ENCODE results near the gene DOHH. TPM values are rescaled to one million over a fixed set of nuclear protein-coding genes. Genes with fewer than 3 reads are reported as not detected.

The DOHH gene
- total RNA-seq, 2 experiments from 2014 or later = 9.6 to 15.4 TPM

DNA sequence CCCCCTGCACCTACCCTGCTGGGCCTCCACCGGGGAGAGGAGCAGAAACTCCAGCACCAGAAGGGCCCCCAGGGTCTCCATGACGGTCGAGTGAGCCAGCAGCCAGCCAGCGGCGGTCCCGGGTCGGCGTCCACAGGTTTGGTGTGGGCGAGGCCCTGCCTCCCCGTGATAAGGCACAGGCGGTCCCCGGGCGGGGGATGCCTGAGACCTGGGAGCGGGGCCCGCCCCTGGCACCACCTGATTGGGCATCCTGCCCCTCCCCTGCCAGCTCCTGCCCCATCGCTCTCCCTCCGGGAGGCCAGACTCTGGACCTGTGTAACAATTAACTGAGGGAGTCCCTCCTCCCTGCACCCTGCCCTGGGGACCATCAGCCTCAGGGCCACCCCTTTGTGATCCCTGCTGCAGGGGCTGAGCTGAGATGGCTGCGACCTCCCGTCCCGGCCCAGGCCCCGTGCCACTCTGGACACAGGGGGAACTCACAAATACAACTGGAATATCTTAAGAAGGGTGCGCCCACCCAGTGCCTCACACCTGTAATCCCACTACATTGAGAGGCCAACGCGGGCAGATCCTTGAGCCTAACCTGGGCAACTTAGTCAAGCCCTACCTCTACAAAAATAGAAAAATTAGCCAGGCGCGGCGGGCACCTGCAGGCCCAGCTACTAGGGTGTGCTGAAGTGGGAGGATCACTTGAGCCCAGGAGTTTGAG, 19.9 kb downstream of the DOHH start, which contains the start of gene SMIM24:
Gene SMIM24, minus strand, starts transcription at position 143 of the 709 bp plus-strand sequence. Its CDS starts 62 bp downstream, at position 81.
- H3K4me3 Mint-ChIP-seq = no peak within 1 kb of the TSS
- POLR2A ChIA-PET = no interaction called here
- no peaks in the 10 kb centered on the region for H3K27me3 Mint-ChIP-seq

DNA sequence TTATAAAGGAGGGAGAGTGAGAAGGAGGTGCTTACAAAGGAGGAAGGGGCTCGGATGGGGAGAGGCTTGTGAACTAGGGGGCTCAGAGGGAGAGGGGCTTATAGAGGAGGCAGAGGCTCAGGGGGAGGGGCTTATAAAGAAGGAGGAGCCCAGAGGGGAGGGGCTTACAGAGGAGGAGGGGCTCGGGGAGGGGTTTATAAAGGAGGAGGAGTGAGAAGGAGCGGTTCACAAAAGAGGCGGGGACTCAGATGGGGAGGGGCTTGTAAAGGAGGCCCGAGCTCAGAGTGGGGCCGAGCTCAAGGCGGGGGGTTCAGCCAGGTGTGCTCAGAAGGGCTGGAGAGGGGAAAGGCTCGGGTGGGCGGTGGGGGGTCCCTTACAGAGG, 20.6 kb downstream of the DOHH start:
- ChIA-PET CTCF (interaction anchor here (0.6 to 1.3 kb wide), 5 partner anchors 9 to 529 kb away, joined by 3 to 5 read pairs (median 3); no protein-coding TSS in a partner anchor), POLR2A (interaction anchor here (0.6 to 1.0 kb wide), 3 partner anchors 15 to 204 kb away, joined by 3 to 9 read pairs (median 4); no protein-coding TSS in a partner anchor)
- intact Hi-C loops (cut with DNase I, micrococcal nuclease) = loop anchor here in 1 of 2 experiments (1.0 kb wide), 2 partner anchors 195 to 204 kb away; no protein-coding TSS in a partner anchor
- no peaks in the 10 kb centered on the region for H3K27me3 Mint-ChIP-seq
- no peak overlapping the region for H3K27ac Mint-ChIP-seq
- no peak overlapping the region for H3K4me3 Mint-ChIP-seq
- no peaks in the 10 kb centered on the region for H3K36me3 Mint-ChIP-seq (ENCODE audit: low read depth)
- no peaks in the 10 kb centered on the region for H3K9me3 Mint-ChIP-seq (ENCODE audit: low read depth)
- ATAC-seq (peak; percentile 69), DNase-seq (peak; percentile 68)
- peaks cover 9% of the 10 kb centered on the region for H3K4me1 Mint-ChIP-seq

More for the DNA sequence above, 19.9 kb downstream of the DOHH start, which contains the start of gene SMIM24:
- CTCF ChIA-PET = interaction anchor here (1.1 kb wide), 1 partner anchor 51 kb away, joined by 3 read pairs; no protein-coding TSS in a partner anchor
- DNase-seq (no peak), ATAC-seq (no peak)
- H3K9me3 Mint-ChIP-seq (ENCODE audit: low read depth) = no peaks in the 10 kb centered on the region
- intact Hi-C loops (cut with DNase I, micrococcal nuclease) = no loop called here
- no peak within 1 kb of the TSS for H3K27ac Mint-ChIP-seq
- no peaks in the 10 kb centered on the region for H3K36me3 Mint-ChIP-seq (ENCODE audit: low read depth)
- peaks cover 9% of the 10 kb centered on the region for H3K4me1 Mint-ChIP-seq

DNA sequence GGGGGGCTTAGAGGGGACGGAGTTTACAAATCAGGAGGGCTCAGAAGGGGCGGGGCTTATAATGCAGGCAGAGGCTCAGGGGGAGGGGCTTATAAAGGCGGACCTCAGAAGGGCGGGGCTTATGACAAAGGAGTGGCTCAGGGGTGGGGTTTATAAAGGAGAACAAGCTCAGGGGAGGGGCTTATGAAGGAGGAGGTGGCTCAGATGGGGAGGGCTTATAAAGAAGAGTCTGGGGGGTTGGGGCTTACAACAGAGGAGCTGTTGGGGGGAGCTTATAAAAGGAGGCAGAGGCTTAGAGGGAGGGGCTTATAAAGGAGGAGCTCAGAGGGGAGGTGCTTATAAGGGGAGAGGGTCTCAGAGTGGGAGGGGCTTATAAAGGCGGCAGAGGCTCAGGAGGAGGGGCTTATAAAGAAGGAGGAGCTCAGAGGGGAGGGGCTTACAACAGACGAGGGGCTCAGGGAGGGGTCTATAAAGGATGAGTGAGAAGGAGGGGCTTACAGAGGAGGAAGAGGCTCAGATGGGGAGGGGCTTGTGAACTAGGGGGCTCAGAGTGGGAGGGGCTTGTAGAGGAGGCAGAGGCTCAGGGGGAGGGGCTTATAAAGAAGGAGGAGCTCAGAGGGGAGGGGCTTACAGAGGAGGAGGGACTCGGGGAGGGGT, 21.2 kb downstream of the DOHH start:
- POLR2A ChIA-PET = interaction anchor here (0.6 to 1.0 kb wide), 4 partner anchors 15 to 204 kb away, joined by 3 to 9 read pairs (median 4); no protein-coding TSS in a partner anchor

DNA sequence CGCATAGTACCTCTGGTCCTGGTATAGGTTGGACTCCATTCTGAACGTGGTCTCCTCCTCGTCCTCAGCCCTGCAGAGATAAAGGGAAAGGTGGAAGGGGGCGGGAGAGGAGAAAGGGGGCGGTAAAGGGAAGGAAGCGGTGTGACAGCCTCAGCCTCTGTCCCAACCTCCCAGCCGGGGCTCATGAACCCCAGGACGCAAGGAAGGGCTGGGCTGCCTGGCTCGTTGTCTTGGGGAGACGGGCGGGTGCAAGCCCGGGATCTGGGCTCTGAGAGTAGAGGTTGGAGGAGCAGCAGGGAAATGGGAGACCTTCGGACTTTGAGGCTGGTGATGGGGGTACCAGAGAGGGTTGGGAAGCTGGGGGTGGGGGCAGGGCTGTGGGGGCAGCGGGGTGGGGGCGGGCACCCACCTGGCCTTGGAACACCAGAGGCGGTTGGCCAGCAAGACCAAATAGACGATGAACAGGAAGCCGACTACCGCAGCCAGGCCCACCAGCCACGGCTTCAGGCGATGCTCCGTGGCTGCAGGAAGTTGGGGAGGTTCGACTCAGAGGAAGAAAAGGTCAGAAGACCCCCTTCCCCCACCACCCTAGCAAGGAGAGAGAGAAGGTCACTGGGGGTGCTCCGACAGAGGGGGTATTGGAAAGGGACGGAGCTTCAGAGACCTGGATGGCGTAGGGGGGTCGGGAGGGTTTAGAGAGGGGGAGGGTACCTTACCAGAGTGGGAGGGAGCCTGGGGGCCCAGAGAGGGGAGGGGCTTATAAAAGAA, 21.9 kb downstream of the DOHH start:
- Mint-ChIP-seq H3K27me3 (no peaks in the 10 kb centered on the region), H3K4me1 (peaks cover 9% of the 10 kb centered on the region), H3K27ac (no peak overlapping the region), H3K9me3 (ENCODE audit: low read depth) (no peaks in the 10 kb centered on the region), H3K36me3 (ENCODE audit: low read depth) (no peaks in the 10 kb centered on the region), H3K4me3 (peak overlapping the region; percentile 11)
- POLR2A ChIA-PET = interaction anchor here (0.6 to 1.0 kb wide), 2 partner anchors 46 to 203 kb away, joined by 3 read pairs; no protein-coding TSS in a partner anchor
- ATAC-seq = no peak
- CTCF ChIA-PET = interaction anchor here (1.0 to 1.3 kb wide), 2 partner anchors 10 to 528 kb away, joined by 3 to 5 read pairs; no protein-coding TSS in a partner anchor
- DNase-seq = no peak
- intact Hi-C loops (cut with DNase I, micrococcal nuclease) = loop anchor here in 1 of 2 experiments (1.0 kb wide), 2 partner anchors 193 to 202 kb away; no protein-coding TSS in a partner anchor

More for the DNA sequence above, 21.2 kb downstream of the DOHH start:
- Mint-ChIP-seq H3K27me3 (no peaks in the 10 kb centered on the region), H3K27ac (no peak overlapping the region), H3K4me1 (peaks cover 9% of the 10 kb centered on the region), H3K4me3 (no peak overlapping the region), H3K36me3 (ENCODE audit: low read depth) (no peaks in the 10 kb centered on the region), H3K9me3 (ENCODE audit: low read depth) (no peaks in the 10 kb centered on the region)
- ATAC-seq (peak; percentile 77), DNase-seq (peak; percentile 68)
- CTCF ChIA-PET = interaction anchor here (0.6 to 1.3 kb wide), 5 partner anchors 9 to 529 kb away, joined by 3 to 5 read pairs (median 3); no protein-coding TSS in a partner anchor
- intact Hi-C loops (cut with DNase I, micrococcal nuclease) = loop anchor here in 1 of 2 experiments (1.0 kb wide), 2 partner anchors 194 to 203 kb away; no protein-coding TSS in a partner anchor

DNA sequence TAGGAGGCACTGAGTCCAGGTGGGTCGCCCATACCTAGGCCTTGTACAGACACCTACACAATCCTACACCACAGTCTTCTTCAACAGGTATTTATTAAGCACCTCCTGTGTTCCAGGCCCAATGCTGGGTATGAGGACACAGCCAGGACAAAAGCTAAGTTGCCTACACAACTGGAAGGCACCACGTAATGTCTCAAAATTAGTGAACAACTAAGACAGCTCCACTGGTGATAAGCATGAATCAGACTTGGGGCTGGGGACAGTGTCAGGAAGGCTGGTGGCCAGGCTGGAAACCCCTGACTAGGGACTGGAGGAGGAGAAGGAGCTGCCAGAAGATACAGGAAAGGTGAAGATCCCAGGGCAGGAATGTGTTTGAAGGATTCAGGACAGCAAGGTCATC, 22.5 kb downstream of the DOHH start:
- H3K4me3 Mint-ChIP-seq = no peak overlapping the region
- DNase-seq = no peak
- ChIA-PET POLR2A (no interaction called here), CTCF (no interaction called here)
- H3K27me3 Mint-ChIP-seq = no peaks in the 10 kb centered on the region
- H3K27ac Mint-ChIP-seq = no peak overlapping the region
- H3K36me3 Mint-ChIP-seq (ENCODE audit: low read depth) = no peaks in the 10 kb centered on the region
- H3K9me3 Mint-ChIP-seq (ENCODE audit: low read depth) = no peaks in the 10 kb centered on the region
- ATAC-seq = no peak
- peaks cover 9% of the 10 kb centered on the region for H3K4me1 Mint-ChIP-seq
- intact Hi-C loops (cut with DNase I, micrococcal nuclease) = no loop called here

DNA sequence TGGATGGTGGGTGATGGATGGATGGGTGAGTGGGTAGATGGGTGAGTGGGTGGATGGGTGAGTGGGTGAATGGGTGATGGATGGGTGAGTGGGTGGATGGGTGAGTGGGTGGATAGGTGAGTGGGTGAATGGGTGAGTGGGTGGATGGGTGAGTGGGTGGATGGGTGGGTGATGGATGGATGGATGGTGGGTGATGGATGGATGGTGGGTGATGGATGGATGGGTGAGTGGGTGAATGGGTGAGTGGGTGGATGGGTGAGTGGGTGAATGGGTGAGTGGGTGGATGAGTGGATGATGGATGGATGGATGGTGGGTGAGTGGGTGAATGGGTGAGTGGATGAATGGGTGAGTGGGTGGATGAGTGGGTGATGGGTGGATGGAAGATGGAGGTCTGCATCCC, 23.0 kb downstream of the DOHH start:
- Mint-ChIP-seq H3K27ac (no peak overlapping the region), H3K27me3 (no peaks in the 10 kb centered on the region), H3K4me3 (no peak overlapping the region), H3K4me1 (peaks cover 9% of the 10 kb centered on the region), H3K9me3 (ENCODE audit: low read depth) (no peaks in the 10 kb centered on the region), H3K36me3 (ENCODE audit: low read depth) (no peaks in the 10 kb centered on the region)
- no peak for ATAC-seq
- ChIA-PET CTCF (no interaction called here), POLR2A (no interaction called here)
- intact Hi-C loops (cut with DNase I, micrococcal nuclease) = no loop called here
- no peak for DNase-seq

DNA sequence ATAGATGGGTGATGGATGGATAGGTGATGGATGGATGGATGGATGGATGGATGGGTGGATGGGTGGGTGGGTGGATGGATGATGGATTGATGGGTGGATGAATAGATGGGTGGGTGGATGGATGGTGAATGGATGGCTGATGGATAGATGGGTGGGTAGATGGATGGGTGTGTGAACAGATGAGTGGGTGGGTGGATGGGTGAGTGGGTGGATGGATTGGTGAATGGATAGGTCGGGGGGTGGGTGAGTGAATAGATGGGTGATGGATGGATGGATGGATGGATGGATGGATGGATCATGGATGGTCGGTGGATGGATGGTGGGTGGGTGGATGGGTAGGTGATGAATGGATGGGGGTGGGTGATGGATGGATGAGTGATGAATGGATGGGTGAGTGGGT, 23.6 kb downstream of the DOHH start:
- H3K4me1 Mint-ChIP-seq = peaks cover 9% of the 10 kb centered on the region
- no peak overlapping the region for H3K27ac Mint-ChIP-seq
- no peak overlapping the region for H3K4me3 Mint-ChIP-seq
- H3K27me3 Mint-ChIP-seq = no peaks in the 10 kb centered on the region
- POLR2A ChIA-PET = no interaction called here
- no peak for DNase-seq
- ATAC-seq = no peak
- H3K36me3 Mint-ChIP-seq (ENCODE audit: low read depth) = no peaks in the 10 kb centered on the region
- intact Hi-C loops (cut with DNase I, micrococcal nuclease) = no loop called here
- H3K9me3 Mint-ChIP-seq (ENCODE audit: low read depth) = no peaks in the 10 kb centered on the region
- CTCF ChIA-PET = no interaction called here

DNA sequence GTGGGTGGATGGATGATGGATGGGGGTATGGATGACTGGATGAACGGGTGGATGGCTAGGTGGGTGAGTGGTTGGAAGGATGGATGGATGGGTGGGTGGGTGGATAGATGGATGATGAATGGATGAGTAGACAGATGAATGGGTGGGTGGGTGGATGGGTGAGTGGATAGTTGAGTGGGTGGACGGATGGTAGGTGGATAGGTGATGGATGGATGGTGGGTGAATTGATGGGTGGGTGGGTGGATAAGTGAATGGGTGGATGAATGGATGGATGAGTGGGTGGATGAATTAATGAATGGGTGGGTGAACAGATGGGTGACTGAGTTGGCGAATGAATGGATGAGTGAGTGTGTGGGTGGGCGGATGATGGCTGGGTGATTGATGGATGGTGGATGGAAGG, 25.0 kb downstream of the DOHH start:
- Mint-ChIP-seq H3K4me3 (no peak overlapping the region), H3K27ac (no peak overlapping the region), H3K27me3 (no peaks in the 10 kb centered on the region), H3K36me3 (ENCODE audit: low read depth) (no peaks in the 10 kb centered on the region), H3K9me3 (ENCODE audit: low read depth) (no peaks in the 10 kb centered on the region), H3K4me1 (peaks cover 9% of the 10 kb centered on the region)
- CTCF ChIA-PET = no interaction called here
- ATAC-seq (no peak), DNase-seq (no peak)
- intact Hi-C loops (cut with DNase I, micrococcal nuclease) = no loop called here
- POLR2A ChIA-PET = no interaction called here

DNA sequence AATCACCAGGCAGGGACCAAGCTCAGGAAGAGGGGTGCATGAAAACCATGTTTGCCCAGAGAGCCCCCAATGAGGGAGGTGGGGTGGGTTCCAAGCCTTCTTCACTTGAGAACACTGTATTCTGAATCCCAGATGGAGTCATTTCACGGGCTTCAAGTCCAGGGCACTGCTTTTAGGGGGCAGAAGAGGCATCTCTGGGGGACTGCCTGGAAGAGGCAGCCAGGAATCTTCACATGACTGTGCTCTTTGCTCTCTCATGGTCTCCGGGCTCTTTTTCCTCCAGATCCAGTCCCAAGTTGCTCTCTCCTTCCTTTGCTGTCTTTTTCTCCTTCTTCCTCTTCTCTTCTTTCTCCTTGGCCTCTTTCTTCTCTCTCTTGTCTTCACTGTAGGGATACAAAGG, 25.9 kb downstream of the DOHH start:
- no peak overlapping the region for H3K27ac Mint-ChIP-seq
- no peaks in the 10 kb centered on the region for H3K36me3 Mint-ChIP-seq (ENCODE audit: low read depth)
- DNase-seq (no peak), ATAC-seq (no peak)
- CTCF ChIA-PET = interaction anchor here (0.6 to 2.1 kb wide), 2 partner anchors 158 to 170 kb away, joined by 3 to 8 read pairs; no protein-coding TSS in a partner anchor
- POLR2A ChIA-PET = no interaction called here
- intact Hi-C loops (cut with DNase I, micrococcal nuclease) = loop anchor here in 1 of 2 experiments (5.0 kb wide), 1 partner anchor 167 kb away; no protein-coding TSS in a partner anchor
- H3K4me1 Mint-ChIP-seq = peaks cover 9% of the 10 kb centered on the region
- H3K9me3 Mint-ChIP-seq (ENCODE audit: low read depth) = no peaks in the 10 kb centered on the region
- H3K27me3 Mint-ChIP-seq = no peaks in the 10 kb centered on the region
- H3K4me3 Mint-ChIP-seq = no peak overlapping the region

DNA sequence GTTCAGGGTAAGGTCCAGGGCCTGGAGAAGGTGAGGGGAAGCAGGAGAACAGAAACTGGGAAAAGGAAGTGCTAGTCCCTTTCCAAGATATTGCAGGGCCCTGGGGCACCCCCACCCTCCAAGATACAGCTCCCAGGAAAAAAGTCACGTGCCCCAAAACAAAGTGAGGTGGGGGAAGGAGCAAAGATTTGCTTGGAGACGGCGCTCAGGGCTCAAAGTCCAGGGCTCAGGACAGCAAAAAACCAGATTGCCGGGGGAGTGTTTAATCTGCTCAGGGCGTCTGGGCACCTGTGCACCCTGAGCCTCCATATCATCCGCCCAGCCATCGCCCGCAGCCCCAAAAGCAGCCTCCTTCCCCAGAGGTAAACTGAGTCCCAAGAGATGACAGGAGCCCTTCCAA, 26.5 kb downstream of the DOHH start:
- Mint-ChIP-seq H3K4me1 (peaks cover 9% of the 10 kb centered on the region), H3K27ac (no peak overlapping the region), H3K4me3 (no peak overlapping the region), H3K27me3 (no peaks in the 10 kb centered on the region), H3K36me3 (ENCODE audit: low read depth) (no peaks in the 10 kb centered on the region), H3K9me3 (ENCODE audit: low read depth) (no peaks in the 10 kb centered on the region)
- ChIA-PET POLR2A (no interaction called here), CTCF (interaction anchor here (0.6 to 2.1 kb wide), 3 partner anchors 134 to 169 kb away, joined by 3 to 8 read pairs (median 5); no protein-coding TSS in a partner anchor)
- no peak for ATAC-seq
- no peak for DNase-seq
- intact Hi-C loops (cut with DNase I, micrococcal nuclease) = loop anchor here in 1 of 2 experiments (5.0 kb wide), 1 partner anchor 167 kb away; no protein-coding TSS in a partner anchor
